RWPE1 (cell line): ENCODE measurements around the gene CLDN6.

Source experiments
- CTCF ChIA-PET: fragments of 350-600 bp; sonication (Branson Sonifier 250); formaldehyde crosslinking; extraction: SDS; loops from one replicate; lab custom pipeline; 2021; lab: Yijun Ruan, JAX
- POLR2A ChIA-PET: fragments of 400-600 bp; formaldehyde crosslinking; extraction: SDS; loops from one replicate; lab custom pipeline; 2020; ENCODE audit warnings: antibody characterized with exemption; ENCODE audit not compliant: low non-redundant PET; lab: Yijun Ruan, JAX
- DNase-seq: peaks from one replicate; pipeline ENCODE4 v3.0.0; 2012; ENCODE audit warnings: low spot score
- H3K27ac ChIP-seq: fragments of 450-650 bp; 2 replicates; pipeline ENCODE4 v1.5.1; 2017
- TF ChIP-seq, protein P1 (sequence below): fragments of 450-650 bp; conservative IDR thresholded peaks from 2 replicates; pipeline ENCODE4 v1.5.1; 2017; ENCODE audit warnings: low read depth, mild to moderate bottlenecking

CLDN6 gene

DNA sequence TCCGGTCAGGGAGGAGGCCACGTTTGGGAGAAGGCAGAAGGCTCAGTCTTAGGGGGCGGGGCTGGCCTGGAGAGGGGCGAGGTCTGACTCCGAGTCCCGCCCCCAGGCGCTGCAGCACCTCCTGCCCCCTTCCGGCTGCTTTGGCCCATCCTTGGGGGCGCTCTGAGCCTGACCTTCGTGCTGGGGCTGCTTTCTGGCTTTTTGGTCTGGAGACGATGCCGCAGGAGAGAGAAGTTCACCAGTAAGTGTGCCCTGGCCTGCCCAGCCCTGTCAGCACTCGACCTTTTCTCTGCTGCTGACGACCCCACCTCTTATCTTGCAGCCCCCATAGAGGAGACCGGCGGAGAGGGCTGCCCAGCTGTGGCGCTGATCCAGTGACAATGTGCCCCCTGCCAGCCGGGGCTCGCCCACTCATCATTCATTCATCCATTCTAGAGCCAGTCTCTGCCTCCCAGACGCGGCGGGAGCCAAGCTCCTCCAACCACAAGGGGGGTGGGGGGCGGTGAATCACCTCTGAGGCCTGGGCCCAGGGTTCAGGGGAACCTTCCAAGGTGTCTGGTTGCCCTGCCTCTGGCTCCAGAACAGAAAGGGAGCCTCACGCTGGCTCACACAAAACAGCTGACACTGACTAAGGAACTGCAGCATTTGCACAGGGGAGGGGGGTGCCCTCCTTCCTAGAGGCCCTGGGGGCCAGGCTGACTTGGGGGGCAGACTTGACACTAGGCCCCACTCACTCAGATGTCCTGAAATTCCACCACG, 3.6 kb upstream of the CLDN6 start:
- CTCF ChIA-PET = interaction anchor here (0.6 to 2.6 kb wide), 7 partner anchors 9 to 108 kb away, joined by 3 to 13 read pairs (median 4); no protein-coding TSS in a partner anchor
- TF ChIP-seq, protein P1, sequence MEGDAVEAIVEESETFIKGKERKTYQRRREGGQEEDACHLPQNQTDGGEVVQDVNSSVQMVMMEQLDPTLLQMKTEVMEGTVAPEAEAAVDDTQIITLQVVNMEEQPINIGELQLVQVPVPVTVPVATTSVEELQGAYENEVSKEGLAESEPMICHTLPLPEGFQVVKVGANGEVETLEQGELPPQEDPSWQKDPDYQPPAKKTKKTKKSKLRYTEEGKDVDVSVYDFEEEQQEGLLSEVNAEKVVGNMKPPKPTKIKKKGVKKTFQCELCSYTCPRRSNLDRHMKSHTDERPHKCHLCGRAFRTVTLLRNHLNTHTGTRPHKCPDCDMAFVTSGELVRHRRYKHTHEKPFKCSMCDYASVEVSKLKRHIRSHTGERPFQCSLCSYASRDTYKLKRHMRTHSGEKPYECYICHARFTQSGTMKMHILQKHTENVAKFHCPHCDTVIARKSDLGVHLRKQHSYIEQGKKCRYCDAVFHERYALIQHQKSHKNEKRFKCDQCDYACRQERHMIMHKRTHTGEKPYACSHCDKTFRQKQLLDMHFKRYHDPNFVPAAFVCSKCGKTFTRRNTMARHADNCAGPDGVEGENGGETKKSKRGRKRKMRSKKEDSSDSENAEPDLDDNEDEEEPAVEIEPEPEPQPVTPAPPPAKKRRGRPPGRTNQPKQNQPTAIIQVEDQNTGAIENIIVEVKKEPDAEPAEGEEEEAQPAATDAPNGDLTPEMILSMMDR = peak; percentile 17
- POLR2A ChIA-PET = interaction anchor here (0.5 to 5.0 kb wide), 10 partner anchors 9 to 574 kb away, joined by 3 to 49 read pairs (median 7); partner anchors contain the start of gene KCTD5
- peak; percentile 68 for DNase-seq
- H3K27ac ChIP-seq = peak overlapping the region; percentile 99

DNA sequence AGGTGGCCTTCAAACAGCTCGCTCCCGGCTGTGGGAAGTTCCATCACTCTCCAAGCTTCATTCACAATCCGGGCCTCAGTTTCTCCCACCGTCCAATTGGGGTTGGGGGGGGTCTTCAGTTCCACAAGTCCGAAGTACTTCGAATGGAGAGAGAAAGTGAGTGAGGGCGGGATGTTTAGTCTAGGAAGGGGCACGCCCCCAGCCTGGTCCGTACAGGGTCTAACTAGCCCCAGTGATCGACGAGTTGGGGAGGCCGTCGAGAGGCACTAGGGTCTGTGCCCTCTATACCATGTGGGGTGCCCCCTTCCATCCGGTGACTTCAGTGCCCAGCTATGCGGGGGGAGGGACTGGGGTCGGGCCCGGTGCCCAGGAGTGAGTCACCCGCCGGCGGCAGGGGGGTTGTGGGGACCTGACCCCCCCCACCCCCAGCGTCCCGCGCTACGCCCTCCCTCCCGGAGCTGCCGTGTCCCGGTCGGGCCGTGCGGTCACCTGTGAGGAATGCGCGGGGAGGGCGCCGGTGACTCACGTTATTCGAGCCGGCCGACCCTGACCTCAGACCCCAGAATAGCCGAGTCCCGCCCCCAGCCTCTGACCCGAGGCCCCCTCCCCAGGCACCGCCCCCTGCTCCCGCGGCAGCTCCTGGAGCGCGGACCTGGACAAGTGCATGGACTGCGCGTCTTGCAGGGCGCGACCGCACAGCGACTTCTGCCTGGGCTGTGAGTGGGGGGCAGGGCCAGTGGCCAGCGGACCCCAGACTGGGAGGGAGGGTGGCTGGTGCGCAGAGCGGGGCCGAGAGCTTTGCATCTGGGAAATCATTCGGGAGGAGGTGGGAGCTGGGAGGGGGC, 2.8 kb upstream of the CLDN6 start:
- ChIA-PET POLR2A (interaction anchor here (0.5 to 5.0 kb wide), 12 partner anchors 10 to 573 kb away, joined by 3 to 49 read pairs (median 6); partner anchors contain the start of gene KCTD5), CTCF (interaction anchor here (0.8 to 2.6 kb wide), 6 partner anchors 9 to 109 kb away, joined by 3 to 13 read pairs (median 5); no protein-coding TSS in a partner anchor)
- peak; percentile 91 for DNase-seq
- H3K27ac ChIP-seq = peak overlapping the region; percentile 99
- TF ChIP-seq, protein P1 = no peak

DNA sequence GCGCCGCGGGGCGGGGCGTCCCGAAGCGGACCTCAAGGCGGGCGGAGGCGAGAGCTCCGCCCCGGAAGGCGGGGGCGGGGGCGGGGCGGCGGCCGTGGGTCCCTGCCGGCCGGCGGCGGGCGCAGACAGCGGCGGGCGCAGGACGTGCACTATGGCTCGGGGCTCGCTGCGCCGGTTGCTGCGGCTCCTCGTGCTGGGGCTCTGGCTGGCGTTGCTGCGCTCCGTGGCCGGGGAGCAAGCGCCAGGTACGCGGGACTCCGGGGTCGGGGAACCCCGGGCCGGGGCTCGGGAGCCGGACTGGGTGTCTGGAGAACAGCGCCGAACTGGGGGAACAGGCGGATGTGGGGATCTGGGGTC, 2.2 kb upstream of the CLDN6 start, which contains the start of gene TNFRSF12A:
Gene TNFRSF12A (plus strand): TSS at position 122 of the 357 bp plus-strand sequence. CDS start 30 bp downstream, at position 152.
- peak within 1 kb of the TSS; percentile 99 for H3K27ac ChIP-seq
- ChIA-PET POLR2A (interaction anchor here (0.6 to 5.0 kb wide), 6 partner anchors 9 to 28 kb away, joined by 3 to 49 read pairs (median 7); no protein-coding TSS in a partner anchor), CTCF (interaction anchor here (1.3 to 2.6 kb wide), 4 partner anchors 11 to 110 kb away, joined by 3 to 13 read pairs (median 8); no protein-coding TSS in a partner anchor)
- peak; percentile 75 for DNase-seq
- TF ChIP-seq, protein P1 = no peak

DNA sequence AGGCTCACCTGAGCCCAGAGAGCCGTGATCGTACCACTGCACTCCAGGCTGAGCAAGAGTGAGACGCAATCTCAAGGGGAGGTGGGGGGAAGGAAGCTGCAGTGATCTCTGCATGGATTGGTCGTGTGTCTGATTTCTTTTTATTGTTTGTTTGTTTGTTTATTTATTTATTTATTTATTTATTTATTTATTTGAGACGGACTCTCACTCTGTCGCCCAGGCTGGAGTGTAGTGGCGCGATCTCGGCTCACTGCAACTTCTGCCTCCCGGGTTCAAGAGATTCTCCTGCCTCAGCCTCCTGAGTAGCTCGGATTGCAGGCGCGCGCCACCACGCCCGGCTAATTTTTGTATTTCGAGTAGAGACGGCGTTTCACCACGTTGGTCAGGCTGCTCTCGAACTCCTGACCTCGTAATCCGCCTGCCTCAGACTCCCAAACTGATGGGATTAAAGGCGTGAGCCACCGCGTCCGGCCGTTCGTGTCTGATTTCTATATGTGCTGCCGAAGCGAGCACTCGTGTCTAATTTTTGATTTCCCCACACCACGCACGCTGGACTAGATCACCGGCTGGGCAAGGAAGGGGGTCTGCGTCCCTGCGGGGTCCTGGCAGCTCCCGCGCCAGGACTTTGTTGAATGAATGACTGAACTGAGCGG, 1.7 kb upstream of the CLDN6 start:
- ChIA-PET POLR2A (interaction anchor here (1.2 to 5.0 kb wide), 3 partner anchors 9 to 21 kb away, joined by 3 to 49 read pairs (median 48); no protein-coding TSS in a partner anchor), CTCF (interaction anchor here (0.6 to 2.6 kb wide), 4 partner anchors 11 to 49 kb away, joined by 3 to 13 read pairs (median 8); no protein-coding TSS in a partner anchor)
- TF ChIP-seq, protein P1 = no peak
- DNase-seq = no peak
- peak overlapping the region; percentile 99 for H3K27ac ChIP-seq

DNA sequence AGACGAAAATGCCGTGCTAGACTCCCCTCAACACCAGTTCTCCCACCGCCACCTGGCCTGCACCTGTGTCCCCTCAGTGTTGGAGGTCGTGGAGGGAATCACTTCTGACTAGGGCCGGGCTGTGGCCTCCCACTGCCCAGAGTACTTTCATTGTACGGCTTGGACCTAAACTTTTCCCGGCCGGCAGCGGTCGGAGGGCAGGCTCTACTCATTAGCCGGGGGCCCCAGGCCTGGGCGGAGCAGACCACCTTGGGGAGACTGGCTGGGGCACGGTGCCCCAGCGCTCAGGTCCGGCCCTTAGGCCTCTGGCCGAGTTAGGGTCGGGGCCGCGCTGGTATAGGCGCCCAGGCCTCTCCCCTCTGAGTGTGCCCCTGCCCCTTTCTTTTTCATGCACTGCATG, 639 bp downstream of the CLDN6 start:
- DNase-seq = no peak
- H3K27ac ChIP-seq = no peak overlapping the region
- ChIA-PET CTCF (no interaction called here), POLR2A (no interaction called here)
- TF ChIP-seq, protein P1 = no peak
